ENCODE measurements around the gene LOC101059915.
"Not testable (repeated sequence)": the region's sequence is repeated elsewhere in the genome, so short reads cannot be mapped to it uniquely, and the experiment has no call there.

The LOC101059915 gene

GRCh38 chrX:71669492-71669891 is 2.1 kb downstream of the LOC101059915 start:
- no peaks in the 10 kb centered on the region for H3K4me1 ChIP-seq
- no peaks in the 10 kb centered on the region for H3K27me3 ChIP-seq
- intact Hi-C loops (cut with DNase I), result no loop called here
- no peak overlapping the region for H3K27ac ChIP-seq
- no peak overlapping the region for H3K4me3 ChIP-seq
- no peak for TF ChIP-seq CTCF (IDR thresholded peaks at IDR 0.05)
- no peaks in the 10 kb centered on the region for H3K9me3 ChIP-seq
- no peak for DNase-seq (ENCODE audit: low spot score in 2 of 2)
- H3K36me3 ChIP-seq, result no peaks in the 10 kb centered on the region

- peak in 1 of 3 experiments; percentile 24 for TF ChIP-seq CTCF (IDR thresholded peaks at IDR 0.05)
- DNase-seq (ENCODE audit: low spot score in 2 of 2); intact Hi-C loops (cut with DNase I); H3K4me3 ChIP-seq; H3K9me3 ChIP-seq; H3K36me3 ChIP-seq; H3K27ac ChIP-seq; H3K4me1 ChIP-seq; H3K27me3 ChIP-seq: not testable (repeated sequence)
Measured at GRCh38 chrX:71669947-71670346, 2.6 kb downstream of the LOC101059915 start.

- TF ChIP-seq CTCF (IDR thresholded peaks at IDR 0.05), result no peak
- no peak overlapping the region for H3K27ac ChIP-seq
- H3K9me3 ChIP-seq, result no peaks in the 10 kb centered on the region
- H3K4me1 ChIP-seq, result no peaks in the 10 kb centered on the region
- intact Hi-C loops (cut with DNase I), result no loop called here
- H3K36me3 ChIP-seq, result no peaks in the 10 kb centered on the region
- H3K27me3 ChIP-seq, result no peaks in the 10 kb centered on the region
- no peak overlapping the region for H3K4me3 ChIP-seq
- no peak for DNase-seq (ENCODE audit: low spot score in 2 of 2)
Measured at GRCh38 chrX:71671043-71671780, 3.9 kb downstream of the LOC101059915 start.

- intact Hi-C loops (cut with DNase I), result no loop called here
- Histone ChIP-seq H3K27me3 (no peaks in the 10 kb centered on the region), H3K27ac (no peak overlapping the region), H3K4me3 (no peak overlapping the region), H3K36me3 (no peaks in the 10 kb centered on the region), H3K4me1 (no peaks in the 10 kb centered on the region), H3K9me3 (no peaks in the 10 kb centered on the region)
- no peak for DNase-seq (ENCODE audit: low spot score in 2 of 2)
- TF ChIP-seq CTCF (IDR thresholded peaks at IDR 0.05), result no peak
Measured at GRCh38 chrX:71671938-71672337, 4.6 kb downstream of the LOC101059915 start.

- H3K4me1 ChIP-seq; H3K36me3 ChIP-seq; H3K9me3 ChIP-seq; H3K27me3 ChIP-seq; intact Hi-C loops (cut with DNase I); H3K4me3 ChIP-seq; H3K27ac ChIP-seq: not testable (repeated sequence)
- DNase-seq (ENCODE audit: low spot score in 2 of 2), result peak in 1 of 2 donors; percentile 19
Measured at GRCh38 chrX:71675636-71676035, 8.3 kb downstream of the LOC101059915 start.

- H3K27ac ChIP-seq; H3K4me1 ChIP-seq; H3K36me3 ChIP-seq; H3K27me3 ChIP-seq; H3K4me3 ChIP-seq; H3K9me3 ChIP-seq; intact Hi-C loops (cut with DNase I): not testable (repeated sequence)
- peak in 1 of 2 donors; percentile 34 for DNase-seq (ENCODE audit: low spot score in 2 of 2)
Measured at GRCh38 chrX:71676068-71676795, 8.9 kb downstream of the LOC101059915 start.

GRCh38 chrX:71677195-71677594 is 9.8 kb downstream of the LOC101059915 start:
- intact Hi-C loops (cut with DNase I); H3K4me3 ChIP-seq; H3K27ac ChIP-seq; H3K27me3 ChIP-seq; H3K36me3 ChIP-seq; H3K9me3 ChIP-seq; DNase-seq (ENCODE audit: low spot score in 2 of 2); H3K4me1 ChIP-seq: not testable (repeated sequence)

All from ascending aorta (tissue), 2 donors.